Measurements from ENCODE around the gene STAMBPL1.

Gene STAMBPL1

DNA sequence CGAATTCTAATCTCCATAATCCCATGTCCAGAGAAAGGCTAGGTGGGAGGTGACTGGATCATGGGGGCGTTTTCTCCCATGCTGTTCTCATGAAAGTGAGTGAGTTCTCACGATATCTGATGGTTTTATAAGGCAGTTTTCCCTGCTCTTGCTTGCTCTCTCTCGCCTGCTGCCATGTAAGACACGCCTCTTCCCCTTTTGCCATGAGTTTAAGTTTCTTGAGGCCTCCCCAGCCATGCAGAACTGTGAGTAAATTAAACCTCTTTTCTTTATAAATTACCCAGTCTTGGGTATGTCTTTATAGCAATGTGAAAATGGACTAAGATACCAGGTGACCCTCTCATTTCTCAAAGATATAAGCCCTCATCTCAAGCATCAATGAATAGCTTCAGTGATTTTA lies 73.6 kb downstream of the STAMBPL1 start:
- Histone ChIP-seq H3K4me1 (ENCODE audit: control insufficient read depth, low read length) (no peaks in the 10 kb centered on the region), H3K36me3 (ENCODE audit: control insufficient read depth, low read length) (no peaks in the 10 kb centered on the region), H3K9me3 (ENCODE audit: control insufficient read depth, insufficient read depth, low read length) (no peaks in the 10 kb centered on the region), H3K27ac (ENCODE audit: low read depth, low read length) (no peak overlapping the region), H3F3A (ENCODE audit: control insufficient read depth, insufficient read depth) (no peaks in the 10 kb centered on the region), H3K9me2 (replicated peaks; ENCODE audit: control insufficient read depth, low read length) (no peaks in the 10 kb centered on the region), H3K4me2 (ENCODE audit: low read length) (no peak overlapping the region), H3K79me2 (ENCODE audit: control insufficient read depth, low read length) (no peaks in the 10 kb centered on the region), H4K20me1 (ENCODE audit: control insufficient read depth, insufficient read depth, low read depth, low read length) (no peaks in the 10 kb centered on the region), H3K4me3 (ENCODE audit: low read length) (no peak overlapping the region), H3K27me3 (ENCODE audit: control insufficient read depth, low read length) (no peaks in the 10 kb centered on the region)
- TF ChIP-seq EZH2phosphoT487 (IDR thresholded peaks at IDR 0.05; ENCODE audit: borderline replicate concordance, low read length) (no peak), CTCF (IDR thresholded peaks at IDR 0.05; ENCODE audit: low read depth, low read length, poor library complexity, severe bottlenecking) (no peak)

DNA sequence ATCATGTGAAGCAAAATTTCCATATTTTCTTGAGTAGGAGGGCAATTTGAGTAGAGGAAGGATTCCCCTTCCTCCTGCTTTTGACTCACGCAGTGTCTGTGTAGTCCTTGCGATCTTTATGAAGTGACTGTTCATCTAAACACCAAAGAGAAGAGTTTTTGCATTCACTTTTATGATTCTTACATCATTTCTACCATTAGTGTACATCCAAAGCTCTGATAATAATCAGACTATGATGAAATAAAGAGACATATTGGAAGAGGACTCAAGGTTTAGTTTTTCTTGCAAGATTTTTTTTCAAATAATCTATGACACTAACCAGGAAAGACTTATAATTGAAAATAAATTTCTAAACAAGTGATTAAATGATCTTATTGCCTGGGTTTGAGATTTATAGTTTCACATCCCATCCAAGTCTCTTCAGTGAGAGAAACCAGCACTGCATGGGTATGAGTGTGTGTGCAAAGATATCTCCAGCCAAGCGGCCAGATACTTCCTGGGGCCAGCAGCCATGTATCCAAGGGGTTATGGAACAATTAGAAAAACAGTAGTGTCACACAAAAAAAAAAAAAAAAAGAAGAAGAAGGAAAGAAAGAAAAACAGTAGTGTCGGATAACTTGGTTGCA lies 74.5 kb downstream of the STAMBPL1 start:
- Histone ChIP-seq H3K4me1 (ENCODE audit: control insufficient read depth, low read length) (no peaks in the 10 kb centered on the region), H3K4me2 (ENCODE audit: low read length) (no peak overlapping the region)
- TF ChIP-seq EZH2phosphoT487 (IDR thresholded peaks at IDR 0.05; ENCODE audit: borderline replicate concordance, low read length) (no peak), CTCF (IDR thresholded peaks at IDR 0.05; ENCODE audit: low read depth, low read length, poor library complexity, severe bottlenecking) (no peak)

DNA sequence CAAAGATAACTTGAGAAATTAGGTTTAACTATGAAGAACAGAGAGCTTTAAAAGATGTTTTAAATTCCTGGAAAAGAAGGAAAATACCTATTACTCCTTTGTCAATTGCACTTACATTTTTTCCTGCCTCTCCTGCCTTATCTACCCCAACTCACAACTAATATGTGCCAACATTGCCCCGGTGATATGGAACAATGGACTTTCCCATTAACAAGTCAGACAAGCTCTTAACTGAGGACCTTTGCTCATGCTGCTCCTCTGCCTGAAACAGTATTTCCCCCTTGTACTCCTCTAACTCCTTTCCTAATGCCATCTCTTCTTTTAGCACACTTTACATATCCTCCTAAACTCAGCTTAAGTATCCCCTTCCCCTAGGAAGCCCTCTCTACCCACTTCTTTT lies 77.3 kb downstream of the STAMBPL1 start:
- Histone ChIP-seq H3K27ac (ENCODE audit: low read depth, low read length) (no peak overlapping the region), H3K27me3 (ENCODE audit: control insufficient read depth, low read length) (peaks cover 3% of the 10 kb centered on the region; the same call in 1 of the 2 replicates), H3K4me1 (ENCODE audit: control insufficient read depth, low read length) (no peaks in the 10 kb centered on the region), H3K36me3 (ENCODE audit: control insufficient read depth, low read length) (no peaks in the 10 kb centered on the region), H3K9me3 (ENCODE audit: control insufficient read depth, insufficient read depth, low read length) (no peaks in the 10 kb centered on the region), H3K4me3 (ENCODE audit: low read length) (no peak overlapping the region), H3F3A (ENCODE audit: control insufficient read depth, insufficient read depth) (no peaks in the 10 kb centered on the region), H3K9me2 (replicated peaks; ENCODE audit: control insufficient read depth, low read length) (no peaks in the 10 kb centered on the region), H4K20me1 (ENCODE audit: control insufficient read depth, insufficient read depth, low read depth, low read length) (no peaks in the 10 kb centered on the region), H3K4me2 (ENCODE audit: low read length) (no peak overlapping the region), H3K79me2 (ENCODE audit: control insufficient read depth, low read length) (no peaks in the 10 kb centered on the region)
- TF ChIP-seq EZH2phosphoT487 (IDR thresholded peaks at IDR 0.05; ENCODE audit: borderline replicate concordance, low read length) = no peak
- no peak for TF ChIP-seq CTCF (IDR thresholded peaks at IDR 0.05; ENCODE audit: low read depth, low read length, poor library complexity, severe bottlenecking)

More for the DNA sequence above, 74.5 kb downstream of the STAMBPL1 start:
- H3K27me3 ChIP-seq (ENCODE audit: control insufficient read depth, low read length) = no peaks in the 10 kb centered on the region
- H3F3A ChIP-seq (ENCODE audit: control insufficient read depth, insufficient read depth) = no peaks in the 10 kb centered on the region
- no peaks in the 10 kb centered on the region for H3K36me3 ChIP-seq (ENCODE audit: control insufficient read depth, low read length)
- no peak overlapping the region for H3K27ac ChIP-seq (ENCODE audit: low read depth, low read length)
- H4K20me1 ChIP-seq (ENCODE audit: control insufficient read depth, insufficient read depth, low read depth, low read length) = no peaks in the 10 kb centered on the region
- no peaks in the 10 kb centered on the region for H3K9me3 ChIP-seq (ENCODE audit: control insufficient read depth, insufficient read depth, low read length)
- H3K4me3 ChIP-seq (ENCODE audit: low read length) = no peak overlapping the region
- no peaks in the 10 kb centered on the region for H3K79me2 ChIP-seq (ENCODE audit: control insufficient read depth, low read length)
- H3K9me2 ChIP-seq (replicated peaks; ENCODE audit: control insufficient read depth, low read length) = no peaks in the 10 kb centered on the region
